K562 treated with DMSO at 1 percent for 12 hours (cell line): ENCODE measurements around the gene EBI3. TPM values are rescaled to one million over a fixed set of nuclear protein-coding genes. Genes with fewer than 3 reads are reported as not detected.

Experiments
- total RNA-seq: library from RNA; unstranded; fragments of 300-600 nt; gene quantifications from 2 replicates; pipeline ENCODE4 v1.2.3, GENCODE V29; 2022; ENCODE audit not compliant: insufficient read depth

Gene EBI3
- 2.0 TPM in 1 of 2 replicates, not detected in the other for total RNA-seq

GRCh38 chr19:4229179-4229931 lies at the start of gene EBI3:
TSS of gene EBI3 (plus strand) at chr19:4229523. CDS start at chr19:4229551, 28 bp downstream.

GRCh38 chr19:4182084-4182810 lies 47.1 kb upstream of the EBI3 start, which contains the start of the genes ANKRD24 and SIRT6:
TSS of gene ANKRD24 (plus strand) at chr19:4182689. CDS start at chr19:4186426, 3,737 bp downstream.
TSS of gene SIRT6 (minus strand) at chr19:4182563. CDS start at chr19:4182539, 24 bp downstream.

GRCh38 chr19:4246767-4247593 lies 17.7 kb downstream of the EBI3 start, which contains the start of gene YJU2:
TSS of gene YJU2 (plus strand) at chr19:4247080. CDS start at chr19:4247147, 67 bp downstream.

GRCh38 chr19:4278419-4279266 lies 49.3 kb downstream of the EBI3 start, which contains the start of gene SHD:
TSS of gene SHD (plus strand) at chr19:4279266. CDS start at chr19:4280064, 798 bp downstream.

Other genes with a start within 250 kb of the EBI3 start
- 3,388 and 3,922 TPM in 2 replicates for gene EEF2, start 244.1 kb upstream of the EBI3 start, total RNA-seq
- 23.1 and 33.3 TPM in 2 replicates for gene PIAS4, start 221.8 kb upstream of the EBI3 start, total RNA-seq
- 15.0 and 20.7 TPM in 2 replicates for gene ZBTB7A, start 162.6 kb upstream of the EBI3 start, total RNA-seq
- 302 and 352 TPM in 2 replicates for gene MAP2K2, start 105.4 kb upstream of the EBI3 start, total RNA-seq
- gene CREB3L3, start 75.9 kb upstream of the EBI3 start, total RNA-seq: not detected in 2 replicates
- 38.9 and 39.4 TPM in 2 replicates for gene SIRT6, start 47.0 kb upstream of the EBI3 start, total RNA-seq
- 0.44 TPM in 1 of 2 replicates, not detected in the other for gene ANKRD24, start 46.8 kb upstream of the EBI3 start, total RNA-seq
- gene YJU2, start 17.6 kb downstream of the EBI3 start, total RNA-seq: 22.4 and 26.2 TPM in 2 replicates
- gene SHD, start 49.7 kb downstream of the EBI3 start, total RNA-seq: not detected in 2 replicates
- gene TMIGD2, start 72.9 kb downstream of the EBI3 start, total RNA-seq: not detected in 2 replicates
- not detected in 2 replicates for gene FSD1, start 75.1 kb downstream of the EBI3 start, total RNA-seq
- 1.5 and 5.0 TPM in 2 replicates for gene STAP2, start 109.3 kb downstream of the EBI3 start, total RNA-seq
- 11.5 and 12.9 TPM in 2 replicates for gene MPND, start 114.0 kb downstream of the EBI3 start, total RNA-seq
- 78.4 and 89.0 TPM in 2 replicates for gene SH3GL1, start 171.0 kb downstream of the EBI3 start, total RNA-seq
- 46.1 and 85.8 TPM in 2 replicates for gene CHAF1A, start 173.1 kb downstream of the EBI3 start, total RNA-seq
- gene UBXN6, start 228.3 kb downstream of the EBI3 start, total RNA-seq: 126 and 174 TPM in 2 replicates
- 47.7 and 49.5 TPM in 2 replicates for gene HDGFL2, start 242.8 kb downstream of the EBI3 start, total RNA-seq